NCI-H748 (cell line): ENCODE measurements around the gene CD69.
A peak's percentile ranks its signal among the peaks of the same experiment; 100 is the strongest.

Experiments used
- DNase-seq: peaks from one replicate; lab custom pipeline; 2025; ENCODE audit not compliant: unreplicated experiment; lab: John Stamatoyannopoulos, UW

Gene CD69

DNA sequence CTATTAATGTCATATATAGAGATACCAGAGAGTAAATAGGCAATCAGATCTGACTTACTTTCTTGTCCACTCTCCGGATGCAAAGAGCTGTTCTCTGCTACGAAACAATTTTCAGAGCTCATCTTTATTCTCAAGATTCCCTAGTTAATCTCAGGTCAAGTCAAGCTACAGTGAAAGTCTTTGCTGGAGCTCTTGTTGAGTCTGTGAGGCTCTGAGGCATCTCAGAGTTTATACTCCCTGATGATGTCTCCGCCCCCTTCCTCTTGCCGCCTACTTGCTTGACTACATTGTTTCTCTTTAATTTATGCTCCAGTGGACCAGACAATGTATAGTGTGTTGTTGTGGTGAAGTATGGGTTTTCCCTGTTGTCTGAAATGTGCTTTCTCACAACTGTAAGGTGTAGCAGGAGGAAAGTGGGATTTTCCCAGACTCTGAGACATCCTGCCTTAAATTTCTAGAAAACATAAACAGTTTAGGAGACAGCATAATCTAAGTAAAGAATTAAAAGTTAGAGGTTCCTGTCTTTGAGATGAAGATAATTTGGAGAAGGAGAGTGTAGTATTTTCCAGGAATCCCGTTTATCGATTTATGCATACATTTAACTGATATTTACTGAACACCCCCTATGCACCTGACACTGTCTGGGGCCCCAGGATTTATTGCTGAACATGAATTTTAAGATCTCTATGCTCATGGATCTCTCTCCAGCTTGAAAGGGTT lies at the start of gene CD69:
Gene CD69 (minus strand): TSS at position 203 of the 720 bp plus-strand sequence. CDS start 81 bp downstream, at position 122.
- no peak for DNase-seq

DNA sequence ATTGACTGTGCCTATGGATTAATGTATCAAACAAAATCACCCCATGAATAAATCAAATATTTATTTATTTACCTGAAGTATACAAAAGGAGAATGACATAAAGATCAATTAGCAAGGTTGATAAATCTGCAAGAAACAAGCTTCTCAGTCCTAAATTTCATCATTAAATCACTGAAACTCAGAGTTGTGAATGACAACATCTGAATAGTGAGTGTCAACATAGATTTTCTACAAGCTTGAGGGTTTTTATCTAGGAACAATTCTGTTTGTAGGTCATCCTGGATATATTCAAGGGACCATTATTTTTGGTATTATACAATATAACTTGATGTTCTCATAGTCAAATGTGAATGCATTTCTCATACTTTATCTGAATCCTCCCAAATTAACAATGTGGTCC lies 49.2 kb upstream of the CD69 start:
- DNase-seq: no peak

DNA sequence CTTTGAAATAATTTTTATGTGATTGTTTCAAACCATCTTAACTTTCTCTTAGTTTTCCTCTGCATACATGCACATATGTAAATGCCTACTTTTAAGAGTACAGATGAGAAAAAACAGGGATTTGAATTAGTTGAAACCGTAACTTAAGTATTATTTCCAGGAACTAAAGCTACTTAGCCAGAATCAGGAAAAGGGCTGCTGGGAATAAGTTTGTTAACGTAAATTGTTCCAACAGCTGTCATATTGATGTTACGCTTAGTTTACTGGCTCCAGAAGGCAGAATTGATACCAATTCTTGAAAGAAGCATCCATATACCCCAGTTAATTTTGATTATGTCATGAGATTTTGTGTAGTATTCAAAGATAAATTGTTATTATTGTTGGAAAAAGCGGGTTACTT lies 48.6 kb upstream of the CD69 start:
- no peak for DNase-seq

DNA sequence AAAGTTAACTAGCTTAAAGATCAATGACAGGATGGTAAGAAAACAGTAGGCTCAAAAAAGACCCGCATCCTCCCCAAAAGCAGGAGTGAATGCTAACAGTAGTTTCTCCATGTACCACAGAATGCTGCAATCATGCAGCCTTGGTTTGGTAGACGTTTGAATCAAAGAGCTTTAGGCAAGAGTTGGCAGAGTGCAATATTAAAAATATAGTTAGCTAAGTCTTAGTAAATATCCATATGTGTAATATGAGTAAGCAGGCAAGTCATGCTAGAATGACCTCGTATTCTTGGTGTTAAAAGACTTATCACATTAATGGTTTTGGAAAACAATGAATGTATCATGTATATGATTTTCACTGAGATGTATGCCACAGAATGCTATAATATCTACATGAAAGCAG lies 47.8 kb upstream of the CD69 start:
- DNase-seq: no peak

DNA sequence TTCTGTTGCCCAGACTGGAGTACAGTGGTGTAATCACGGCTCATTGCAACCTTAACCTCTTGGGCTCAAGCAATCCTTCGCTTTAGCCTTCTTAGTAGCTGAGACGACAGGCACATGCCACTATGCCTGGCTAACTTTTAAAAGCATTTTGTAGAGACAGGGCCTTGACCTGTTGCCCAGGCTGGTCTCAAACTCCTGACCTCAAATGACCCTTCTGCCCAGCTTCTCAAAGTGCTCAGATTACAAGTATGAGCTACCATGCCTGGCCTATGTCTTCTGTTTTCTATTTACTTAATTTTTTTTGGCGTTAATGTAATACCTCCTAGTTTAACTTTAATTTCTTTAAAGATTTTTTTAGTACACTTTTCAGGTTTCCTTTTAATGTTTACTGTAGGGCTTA lies 46.0 kb upstream of the CD69 start:
- DNase-seq: no peak

DNA sequence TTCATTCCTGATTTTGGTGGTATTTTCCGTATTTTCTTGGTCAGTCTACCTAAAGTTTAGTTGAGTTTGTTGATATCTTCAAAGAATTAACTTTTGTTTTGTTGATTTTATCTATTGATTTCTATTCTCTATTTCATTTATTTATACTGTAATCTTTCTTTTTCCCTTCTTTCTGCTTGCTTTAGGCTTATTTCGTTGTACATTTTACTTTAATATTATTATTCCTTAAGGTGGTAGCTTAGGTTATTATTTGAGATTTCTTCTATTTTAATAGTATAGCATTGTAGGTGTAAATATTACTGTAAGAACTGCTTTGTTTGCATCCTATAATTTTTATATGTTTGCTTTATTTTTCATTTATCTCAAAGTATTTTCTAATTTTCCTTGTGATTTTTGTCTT lies 45.2 kb upstream of the CD69 start:
- DNase-seq: no peak

DNA sequence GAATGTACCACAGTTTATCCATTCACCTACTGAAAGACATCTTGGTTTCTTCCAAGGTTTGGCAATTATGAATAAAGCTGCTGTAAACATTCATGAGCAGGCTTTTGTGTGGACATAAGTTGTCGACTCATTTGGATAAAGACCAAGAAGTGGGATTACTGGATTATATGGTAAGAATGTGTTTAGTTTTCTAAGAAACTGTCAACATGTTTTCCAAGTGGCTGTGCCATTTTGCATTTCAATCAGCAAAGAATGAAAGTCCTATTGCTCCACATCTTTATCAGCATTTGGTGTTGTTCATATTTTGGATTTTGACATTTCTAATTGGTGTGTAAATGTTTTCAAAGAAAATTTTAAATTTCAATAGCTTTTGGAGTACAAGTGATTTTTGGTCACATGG lies 39.3 kb upstream of the CD69 start:
- DNase-seq: no peak

DNA sequence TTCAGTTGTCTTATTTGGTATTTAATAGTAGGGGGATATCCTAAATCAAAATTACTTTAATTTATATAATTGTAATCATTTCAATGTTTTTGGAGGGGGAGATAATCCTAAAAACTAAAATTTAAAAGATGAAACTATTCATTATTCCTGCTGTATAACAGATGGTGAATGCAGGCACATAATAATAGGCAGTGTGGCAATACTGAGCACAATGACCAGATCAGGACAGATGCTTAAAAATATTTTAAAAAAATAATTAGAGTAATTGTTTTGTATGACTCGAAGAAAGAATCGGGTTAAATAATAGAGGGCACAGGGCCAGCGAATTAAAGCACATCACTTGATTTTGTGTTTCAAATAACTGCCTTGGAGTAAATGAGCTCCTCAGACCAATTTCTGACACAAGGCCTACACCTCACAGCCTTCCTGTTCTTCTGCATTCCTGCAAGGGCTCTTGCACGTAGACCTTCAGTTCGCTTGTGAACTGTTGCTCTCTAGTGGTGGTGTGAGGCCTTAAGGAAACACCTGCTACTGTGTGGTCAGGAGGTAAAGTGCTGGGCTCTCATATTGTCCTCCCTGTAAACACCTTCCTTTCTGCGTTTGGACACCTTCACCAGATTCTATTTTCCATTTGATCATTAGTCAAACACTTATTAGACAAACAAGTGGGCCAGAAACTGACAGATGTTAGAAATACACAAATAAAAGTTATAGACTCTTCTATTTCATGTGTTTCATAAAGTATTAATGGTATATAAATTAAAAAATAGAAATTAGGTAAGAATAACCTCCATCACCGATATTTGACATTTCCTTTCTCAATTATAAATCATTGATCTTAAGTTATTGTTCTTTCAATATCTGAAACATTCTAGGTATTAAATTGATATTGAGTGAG lies 37.3 kb upstream of the CD69 start:
- peak; percentile 38 for DNase-seq

DNA sequence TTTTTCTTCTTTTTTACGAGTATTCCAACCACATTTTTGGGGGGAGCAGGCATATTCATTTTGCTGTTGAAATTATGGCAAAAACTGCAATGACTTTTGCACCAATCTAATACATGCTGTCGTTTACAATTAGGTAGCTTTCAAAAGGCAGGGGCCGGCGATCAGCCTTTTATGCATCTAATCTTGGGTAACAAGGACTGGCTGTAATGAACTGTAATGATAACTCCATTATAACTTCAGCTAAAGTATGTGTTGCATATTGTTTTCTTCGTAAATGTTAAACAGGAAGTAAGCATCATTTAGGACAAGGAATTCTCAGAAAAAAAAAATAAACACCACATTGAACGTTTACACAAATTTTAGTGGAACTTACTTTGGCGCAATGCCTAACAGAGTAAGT lies 36.3 kb upstream of the CD69 start:
- DNase-seq: no peak

DNA sequence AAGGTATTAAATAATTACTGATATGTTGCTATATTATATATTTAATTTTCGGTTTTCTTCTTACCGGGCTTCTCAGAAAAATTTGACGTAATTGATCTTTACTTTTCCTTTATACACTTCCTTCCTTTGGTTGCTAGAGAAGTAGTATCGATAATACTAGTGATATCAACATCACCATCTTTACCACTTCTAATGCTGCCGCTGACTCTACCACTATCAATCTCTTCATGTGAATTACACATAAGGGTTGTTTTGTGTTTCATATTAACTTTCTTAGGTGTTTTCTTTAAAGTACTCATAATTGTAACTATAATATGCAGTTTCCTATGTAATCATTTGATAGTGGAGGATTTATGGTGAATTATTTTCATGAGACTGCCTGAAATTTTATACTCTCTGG lies 35.6 kb upstream of the CD69 start:
- no peak for DNase-seq

DNA sequence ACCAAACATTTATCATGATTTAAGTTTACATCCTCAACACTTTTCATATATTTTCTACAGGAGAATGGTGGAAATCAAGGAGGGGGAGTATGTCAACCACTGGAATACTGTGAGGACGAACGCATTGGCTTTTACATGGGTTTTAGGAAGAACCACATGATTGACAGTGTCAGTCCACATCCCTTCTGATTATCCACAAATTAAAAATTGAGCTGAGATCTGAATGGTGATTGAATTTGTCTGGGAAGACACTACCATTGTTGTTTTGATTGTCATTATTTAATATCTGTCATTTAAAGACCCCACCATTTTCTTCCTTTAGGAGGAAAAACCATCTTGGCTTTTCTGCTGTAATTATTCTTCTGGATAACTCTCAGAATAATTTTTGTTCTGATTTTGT lies 35.2 kb upstream of the CD69 start:
- no peak for DNase-seq

DNA sequence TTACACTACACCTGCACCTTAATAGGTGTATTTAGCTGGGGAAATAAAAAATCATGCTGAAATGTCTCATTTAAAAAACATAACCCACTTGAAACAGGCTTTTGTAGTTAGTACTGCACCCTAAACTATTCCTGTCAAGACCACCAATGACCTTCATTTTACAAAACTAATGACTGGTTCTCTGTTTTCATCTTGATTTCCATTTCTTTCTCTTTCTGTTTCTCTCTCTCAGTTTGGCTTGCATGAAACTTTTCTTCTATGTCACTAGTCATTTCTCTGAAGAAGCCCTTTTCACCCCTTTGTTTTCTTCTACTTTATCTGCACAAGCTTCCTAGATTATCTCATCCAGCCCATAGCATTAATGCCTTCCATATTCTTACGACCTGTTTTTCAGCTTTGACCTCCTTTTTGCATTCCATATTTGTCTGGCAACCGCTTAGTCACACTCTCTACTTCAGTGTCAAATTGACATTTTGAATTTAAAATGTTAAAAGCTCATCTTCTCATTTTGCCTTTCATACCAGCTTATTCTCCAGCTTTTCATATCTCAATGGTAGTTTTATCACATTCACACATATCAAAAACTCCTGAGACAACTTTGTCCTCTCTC lies 33.9 kb upstream of the CD69 start:
- no peak for DNase-seq

DNA sequence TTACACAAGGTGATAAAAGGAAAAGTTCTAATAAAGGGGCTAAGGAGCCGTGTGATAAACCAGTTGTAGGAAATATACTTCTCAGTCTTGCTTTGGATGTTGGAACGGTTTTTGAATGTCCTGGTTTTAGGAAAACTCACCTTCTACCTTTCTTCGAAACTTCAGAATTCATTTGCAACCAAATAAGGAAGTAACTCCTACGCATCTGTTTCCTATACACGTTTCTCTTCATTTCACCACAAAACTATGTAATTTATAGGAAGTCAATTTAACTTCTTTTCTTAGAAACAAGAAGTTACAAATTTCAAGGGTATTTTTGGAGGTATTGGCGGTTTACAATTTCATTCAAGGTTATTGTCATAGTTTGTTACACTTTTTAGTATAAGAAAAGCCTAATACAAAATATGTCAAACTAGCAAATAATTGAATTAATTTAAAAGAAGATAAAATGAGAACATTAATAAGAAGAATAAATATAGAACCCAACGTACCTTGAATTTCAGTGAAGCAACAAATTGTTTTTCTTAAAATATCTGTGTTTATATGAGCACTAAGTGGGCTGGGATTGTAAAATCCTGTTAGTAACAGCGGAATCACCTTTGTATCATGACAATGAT lies 33.2 kb upstream of the CD69 start:
- DNase-seq: no peak

DNA sequence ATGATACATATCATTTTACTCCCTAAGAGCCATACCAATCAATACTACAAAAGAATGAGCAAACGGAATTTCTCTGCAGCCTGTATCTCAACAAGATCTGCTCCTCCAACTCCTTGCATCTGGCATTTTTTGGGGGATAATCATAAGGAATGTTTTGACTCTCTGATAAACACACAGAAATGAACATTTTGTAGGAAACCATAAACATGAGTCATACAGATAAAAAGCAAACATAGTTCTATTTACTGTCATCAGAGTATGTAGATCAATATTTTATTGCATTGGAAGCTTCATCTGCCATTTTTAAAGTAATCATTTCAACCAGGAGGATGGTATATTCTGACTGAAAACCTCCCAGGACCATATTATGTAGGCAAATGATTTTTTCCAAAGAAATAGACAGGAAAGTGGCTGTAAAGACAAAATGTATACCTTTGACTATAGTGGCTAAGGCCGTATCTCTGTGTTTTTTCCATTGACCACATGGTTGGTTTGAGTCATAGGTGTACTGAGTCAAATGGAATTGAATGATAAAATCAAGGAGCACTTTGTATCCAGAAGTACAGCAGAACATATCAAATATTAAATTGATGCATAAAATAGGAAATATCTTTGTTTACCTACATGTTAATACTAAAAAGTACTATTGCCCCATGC lies 32.4 kb upstream of the CD69 start:
- DNase-seq: no peak

DNA sequence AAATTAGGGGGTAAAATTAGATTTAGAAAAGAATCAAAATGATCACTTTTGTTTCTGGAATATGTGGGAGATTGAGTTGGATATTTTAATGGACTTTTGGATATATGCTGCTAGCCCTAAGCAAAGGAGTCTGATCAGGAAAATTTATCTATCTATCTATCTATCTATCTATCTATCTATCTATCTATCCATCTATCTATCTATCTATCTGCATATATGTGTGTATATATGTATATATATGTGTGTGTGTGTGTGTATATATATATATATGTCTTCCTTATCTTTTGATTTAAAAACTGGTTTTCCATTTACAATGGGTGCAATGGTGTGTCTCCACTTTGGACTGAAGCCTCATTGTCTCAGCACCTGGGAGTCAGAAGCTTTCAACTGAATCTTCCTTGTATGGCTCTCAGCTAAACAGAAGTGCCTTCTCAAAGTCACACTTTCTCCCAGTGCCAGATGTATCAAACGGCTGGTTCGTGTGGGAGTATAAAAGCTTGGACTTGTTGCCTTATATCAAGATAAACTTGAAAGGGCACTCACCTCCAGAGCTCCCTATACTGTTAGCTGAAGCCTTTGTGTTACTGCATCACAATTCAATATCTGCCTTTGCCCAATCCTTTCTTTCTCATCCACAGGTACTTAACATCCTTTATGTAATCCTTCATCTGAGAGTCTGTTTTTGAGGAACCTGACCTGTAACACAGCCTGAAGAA lies 31.6 kb upstream of the CD69 start:
- no peak for DNase-seq

DNA sequence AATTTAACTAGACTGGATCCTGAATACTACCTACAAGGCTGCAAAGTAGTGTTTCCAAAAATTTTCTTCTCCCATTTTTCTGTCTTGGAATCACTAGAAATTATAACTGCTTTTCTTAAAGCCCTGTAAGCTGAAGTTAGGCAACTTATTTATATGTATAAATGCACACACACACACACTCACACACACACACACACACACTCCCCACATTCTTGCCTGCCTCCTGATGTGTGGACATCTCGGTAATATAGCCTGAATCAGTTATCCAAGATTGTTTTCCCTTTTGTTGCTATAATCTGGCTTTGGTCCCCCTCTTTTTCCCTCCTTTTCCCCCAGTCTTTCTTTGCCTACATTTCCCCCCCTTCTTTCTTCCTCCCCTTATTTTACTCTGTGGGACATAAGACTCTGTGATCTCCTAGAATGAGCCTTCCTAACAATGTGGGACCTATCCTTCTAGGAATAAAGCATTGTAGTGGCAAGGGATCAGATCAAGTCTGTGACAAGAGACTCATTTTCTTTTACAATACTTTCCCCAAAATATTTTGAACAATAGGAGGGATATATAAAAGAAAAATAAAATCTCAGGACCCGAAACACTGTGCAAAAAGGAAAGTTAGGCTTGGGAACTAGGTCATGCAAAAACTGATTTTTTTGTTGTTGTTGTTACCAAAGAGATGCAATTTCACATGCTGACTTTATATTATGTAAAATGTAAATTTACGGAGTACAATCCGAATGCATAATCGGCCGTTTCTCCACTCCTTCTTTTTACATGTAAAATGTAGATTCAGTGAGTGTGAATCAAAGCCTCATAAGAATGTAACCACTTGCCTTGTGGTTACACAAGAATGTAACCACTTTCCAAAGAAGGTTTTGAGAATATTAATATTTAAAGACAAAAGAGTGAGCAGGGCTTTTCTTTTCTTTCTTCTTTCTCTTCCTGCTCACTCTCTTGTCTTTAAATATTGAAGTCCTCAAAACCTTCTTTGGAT lies 26.3 kb upstream of the CD69 start:
- DNase-seq: no peak

DNA sequence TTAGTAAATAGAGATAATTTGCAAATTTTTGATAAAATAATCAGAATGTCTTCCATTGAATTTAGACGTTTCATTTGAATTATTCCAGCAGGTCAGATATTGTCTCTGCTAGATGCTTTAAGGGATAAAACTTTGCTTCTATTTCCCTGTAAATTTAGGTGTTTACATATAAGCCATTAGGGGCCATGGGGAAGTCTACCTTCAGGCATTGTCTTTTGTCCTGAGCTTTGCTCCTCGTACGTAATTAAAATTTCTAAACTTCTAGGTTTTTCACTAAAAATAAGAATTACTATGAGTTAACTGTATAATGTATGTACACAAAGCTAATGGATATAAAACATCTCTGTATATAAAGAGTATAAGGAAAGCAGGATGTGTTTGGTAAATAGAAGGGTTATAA lies 24.1 kb upstream of the CD69 start:
- no peak for DNase-seq

DNA sequence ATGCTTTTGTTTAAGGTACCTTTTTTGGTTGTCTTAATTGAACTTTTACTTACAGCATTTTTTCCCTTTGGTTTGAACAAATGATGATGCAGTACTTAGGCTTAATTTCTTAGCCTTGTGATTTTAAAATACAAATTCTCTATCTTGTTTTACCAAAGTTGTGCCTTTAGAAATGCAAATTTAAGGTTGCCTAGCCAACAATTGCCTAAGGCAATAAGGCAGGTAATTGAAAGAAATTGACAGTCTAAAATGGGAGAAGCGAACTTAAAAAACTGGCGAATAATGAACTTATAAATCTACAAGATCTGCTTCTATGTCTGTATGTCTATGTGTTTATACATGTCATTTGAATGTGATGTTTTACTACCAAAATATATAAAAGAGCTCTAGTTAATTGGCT lies 23.6 kb upstream of the CD69 start:
- DNase-seq: no peak
